ENCODE results near the gene ZNF296.

The ZNF296 gene

DNA sequence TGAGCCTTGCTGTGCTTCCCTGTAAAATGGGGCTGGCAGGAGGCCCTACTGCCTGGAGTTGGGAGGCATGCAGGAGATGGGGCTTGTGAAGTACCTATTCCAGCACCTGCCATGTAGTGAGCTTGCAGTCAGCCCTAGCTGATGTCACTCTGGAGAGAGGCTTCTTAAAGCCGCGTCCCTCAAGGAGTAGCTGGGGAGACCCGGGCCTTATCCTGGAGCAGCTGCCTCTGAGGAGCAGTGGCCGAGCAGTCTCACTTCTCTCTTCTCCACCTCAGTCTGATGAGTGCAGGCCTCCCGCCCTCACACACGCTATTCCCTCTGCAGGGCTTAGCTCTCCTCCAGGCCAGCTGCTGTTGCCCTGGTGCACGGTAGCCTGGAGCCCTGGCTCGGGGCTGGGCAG, 19.4 kb downstream of the ZNF296 start:
- no peak for DNase-seq

DNA sequence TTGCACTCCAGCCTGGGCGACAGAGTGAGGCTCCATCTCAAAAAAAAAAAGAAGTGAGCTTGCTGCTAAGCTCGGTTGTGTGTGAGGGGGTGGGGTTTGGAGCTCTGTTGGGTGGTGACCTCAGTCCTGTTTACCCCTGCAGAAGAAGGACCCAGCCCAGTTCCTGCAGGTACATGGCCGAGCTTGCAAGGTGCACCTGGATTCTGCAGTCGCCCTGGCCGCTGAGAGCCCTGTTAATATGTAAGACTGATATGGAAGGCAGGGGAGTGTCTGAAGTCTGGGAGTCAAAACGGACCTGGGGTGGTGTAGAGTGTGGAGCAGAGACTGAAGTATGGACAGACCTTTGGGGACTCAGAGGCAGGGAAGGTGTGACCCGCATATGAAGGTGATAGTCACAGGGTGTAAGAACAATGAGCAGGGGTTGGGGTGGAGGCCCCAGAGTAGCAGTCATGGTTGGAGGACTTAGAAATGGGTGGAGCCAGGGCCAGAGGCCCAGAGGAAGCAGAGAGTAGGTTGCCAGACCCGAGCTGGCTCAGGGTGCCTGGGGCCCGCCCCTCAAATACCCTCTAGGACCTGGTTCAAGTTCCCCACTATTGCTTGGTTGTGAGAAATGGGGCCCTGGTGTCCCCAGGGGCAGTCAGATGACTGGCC, 24.2 kb downstream of the ZNF296 start:
- no peak for DNase-seq

DNA sequence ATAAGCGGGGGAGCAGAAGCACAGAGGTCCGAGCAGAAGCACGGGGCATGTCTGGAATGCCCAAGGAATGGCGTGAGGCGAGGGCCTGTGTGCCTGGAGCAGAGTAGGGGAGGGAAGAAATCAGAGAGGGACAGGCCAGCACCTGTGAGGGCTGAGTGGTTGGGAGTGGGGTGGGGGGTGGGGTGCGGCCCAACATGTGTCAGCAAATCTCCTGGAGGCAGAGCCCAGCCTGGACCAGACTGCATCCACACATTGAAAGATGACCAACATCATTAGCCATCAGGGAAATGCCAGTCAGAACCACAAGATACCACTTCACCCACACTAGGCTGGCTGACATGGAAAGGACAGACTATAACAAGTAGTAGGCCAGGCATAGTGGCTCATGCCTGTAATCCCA, 26.2 kb downstream of the ZNF296 start:
- DNase-seq: no peak

DNA sequence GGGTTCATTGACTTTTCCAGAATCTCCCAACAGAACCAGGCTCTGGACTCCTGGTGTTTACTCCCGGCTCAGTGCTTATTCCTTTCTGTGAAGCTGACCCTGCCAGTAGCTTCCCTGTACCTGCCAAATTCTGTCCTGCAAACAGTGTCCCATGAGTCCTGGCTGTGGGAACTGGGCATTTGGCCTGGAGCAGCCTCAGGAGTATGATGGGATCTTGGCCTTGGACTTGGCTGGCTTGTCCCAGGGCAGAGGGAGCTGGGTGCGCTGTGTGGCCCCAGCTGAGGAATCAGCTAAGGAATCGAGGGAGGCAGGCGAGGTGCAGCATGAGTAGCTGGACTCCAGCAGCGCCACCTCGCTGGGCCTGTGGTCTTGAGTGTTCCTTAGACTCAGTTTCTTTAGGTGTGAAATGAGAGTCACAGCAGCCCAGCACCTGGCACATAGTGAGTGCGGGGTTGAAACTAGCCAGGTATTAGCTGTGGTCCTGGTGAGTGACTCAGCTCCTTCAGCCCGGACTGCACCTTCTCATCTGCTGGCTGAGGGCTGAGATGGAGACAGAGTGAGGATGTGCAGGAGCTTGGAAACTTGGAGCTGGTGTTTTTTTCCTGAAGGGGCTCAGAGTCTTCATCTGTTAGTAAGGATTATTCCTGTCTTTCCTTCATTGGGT, 27.1 kb downstream of the ZNF296 start:
- no peak for DNase-seq

DNA sequence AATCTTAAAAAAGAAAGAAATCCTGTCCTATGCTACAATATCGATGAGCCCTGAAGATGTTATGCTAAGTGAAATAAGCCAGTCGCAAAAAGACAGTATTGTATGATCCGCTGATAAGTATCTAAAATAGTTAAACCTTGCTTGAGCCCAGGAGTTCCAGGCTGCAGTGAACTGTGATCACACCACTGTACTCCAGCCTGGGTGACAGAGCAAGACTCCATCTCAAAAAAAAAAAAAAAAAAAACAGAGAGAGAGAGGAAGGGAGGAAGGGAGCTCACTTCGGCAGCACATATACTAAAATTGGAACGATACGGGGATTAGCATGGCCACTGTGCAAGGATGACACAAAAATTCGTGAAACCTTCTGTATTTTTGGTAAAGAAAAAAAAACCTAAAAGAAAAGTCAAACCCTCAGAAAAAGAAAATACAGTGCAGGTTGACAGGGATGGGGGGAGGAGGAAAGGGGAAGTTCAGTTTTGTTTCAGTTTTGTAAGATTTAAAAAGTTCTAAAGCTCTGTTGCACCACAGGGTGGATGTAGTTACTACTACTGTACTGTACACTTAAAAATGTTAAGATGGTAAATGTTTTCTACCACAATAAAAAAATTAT, 29.0 kb downstream of the ZNF296 start:
- no peak for DNase-seq

DNA sequence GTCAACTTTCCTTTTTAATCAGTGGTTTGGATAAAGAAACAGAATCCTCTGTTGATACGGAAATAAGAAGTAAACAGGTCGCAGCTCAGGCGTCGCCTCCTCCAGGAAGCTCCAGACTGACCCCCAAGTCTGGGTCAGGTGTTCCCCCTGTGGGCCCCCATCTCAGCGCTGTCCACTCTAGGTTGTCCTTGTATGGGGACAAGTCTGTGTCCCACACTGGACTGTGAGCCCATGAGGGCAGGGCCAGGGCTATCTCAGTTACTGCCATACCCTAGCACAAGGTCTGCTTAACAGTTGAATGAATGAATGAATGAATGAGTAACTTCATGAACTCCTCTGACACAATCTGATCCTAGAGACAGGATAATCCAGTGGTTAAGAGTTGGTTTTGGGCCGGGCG, 29.9 kb downstream of the ZNF296 start:
- DNase-seq: no peak

DNA sequence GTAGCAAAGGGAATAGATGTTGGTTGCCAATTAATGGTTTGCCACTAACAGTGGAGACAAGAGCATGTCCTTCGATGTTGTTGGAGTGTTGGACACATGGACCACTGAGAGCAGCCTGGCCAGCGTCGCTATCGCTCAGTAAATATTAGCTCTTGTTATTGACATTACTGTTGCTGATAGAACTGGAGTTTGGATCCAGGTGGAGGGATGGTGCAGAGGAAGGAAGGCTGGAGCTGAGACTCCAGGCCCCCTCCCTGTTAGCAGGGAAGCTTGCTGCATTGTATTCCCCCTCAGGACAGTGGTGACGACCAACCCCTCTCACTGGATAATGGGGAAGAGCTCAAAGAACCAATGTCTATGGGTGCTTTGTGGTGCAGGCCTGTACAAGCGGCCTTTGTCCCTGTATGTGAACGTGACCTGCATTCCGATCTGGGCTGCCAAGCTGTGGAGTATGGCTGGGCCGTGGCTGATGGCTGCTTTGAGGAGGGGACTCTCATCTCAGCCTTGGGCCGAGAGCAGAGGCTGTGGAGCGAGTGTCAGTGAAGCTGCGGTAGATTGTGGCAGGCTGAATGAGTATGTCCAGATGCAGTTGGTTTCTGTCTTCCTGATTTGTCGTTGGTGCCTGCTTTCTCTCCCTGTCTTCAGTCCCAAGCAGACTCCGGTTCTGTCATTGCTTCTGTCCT, 30.5 kb downstream of the ZNF296 start:
- DNase-seq: no peak

DNA sequence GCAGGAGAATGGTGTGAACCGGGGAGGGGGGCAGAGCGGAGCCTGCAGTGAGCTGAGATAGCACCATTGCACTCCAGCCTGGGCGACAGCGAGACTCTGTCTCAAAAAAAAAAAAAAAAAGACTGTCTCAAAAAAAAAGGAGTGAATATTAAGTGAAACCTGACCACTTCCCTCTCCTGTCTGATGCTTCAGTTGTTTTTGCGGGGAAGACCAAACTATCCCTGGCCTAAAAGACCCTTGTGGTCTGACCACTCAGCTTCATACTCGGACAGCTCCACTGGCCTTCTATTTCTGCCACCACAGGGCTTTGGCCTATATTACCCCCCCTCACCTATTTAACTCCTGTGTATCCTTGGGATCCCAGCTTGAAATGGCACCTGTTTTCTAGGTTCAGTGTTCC, 35.2 kb downstream of the ZNF296 start:
- no peak for DNase-seq

DNA sequence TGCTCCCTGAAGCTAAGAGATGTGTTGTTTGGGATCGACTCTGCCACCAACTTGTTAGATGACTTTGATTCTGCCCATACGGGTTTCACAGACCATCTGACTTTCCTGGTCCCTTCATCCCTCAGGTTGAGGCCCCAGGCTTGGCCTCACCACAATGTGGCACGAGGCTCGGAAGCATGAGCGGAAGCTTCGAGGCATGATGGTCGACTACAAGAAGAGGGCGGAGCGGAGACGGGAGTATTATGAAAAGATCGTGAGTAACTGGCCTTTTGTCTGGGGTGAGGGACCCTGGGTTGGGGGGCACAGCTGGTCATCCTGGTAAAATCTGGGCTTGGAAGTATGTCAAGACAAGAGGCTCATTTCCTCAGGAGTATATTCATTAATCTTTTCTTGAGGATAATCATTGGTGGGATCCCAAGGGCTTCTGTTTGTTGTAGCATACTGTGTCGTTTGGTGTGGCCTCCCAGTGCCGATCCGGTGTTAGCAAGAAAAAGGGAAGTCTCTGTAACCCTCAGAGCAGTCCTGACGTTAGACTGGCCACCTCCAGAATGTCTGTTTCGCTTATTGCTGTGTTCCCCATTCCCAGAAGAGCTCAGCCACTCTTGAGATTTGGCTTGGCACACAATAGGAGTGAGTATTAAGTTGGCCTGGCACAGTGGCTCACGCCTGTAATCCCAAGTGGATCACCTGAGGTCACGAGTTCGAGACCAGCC, 36.1 kb downstream of the ZNF296 start:
- DNase-seq: no peak

DNA sequence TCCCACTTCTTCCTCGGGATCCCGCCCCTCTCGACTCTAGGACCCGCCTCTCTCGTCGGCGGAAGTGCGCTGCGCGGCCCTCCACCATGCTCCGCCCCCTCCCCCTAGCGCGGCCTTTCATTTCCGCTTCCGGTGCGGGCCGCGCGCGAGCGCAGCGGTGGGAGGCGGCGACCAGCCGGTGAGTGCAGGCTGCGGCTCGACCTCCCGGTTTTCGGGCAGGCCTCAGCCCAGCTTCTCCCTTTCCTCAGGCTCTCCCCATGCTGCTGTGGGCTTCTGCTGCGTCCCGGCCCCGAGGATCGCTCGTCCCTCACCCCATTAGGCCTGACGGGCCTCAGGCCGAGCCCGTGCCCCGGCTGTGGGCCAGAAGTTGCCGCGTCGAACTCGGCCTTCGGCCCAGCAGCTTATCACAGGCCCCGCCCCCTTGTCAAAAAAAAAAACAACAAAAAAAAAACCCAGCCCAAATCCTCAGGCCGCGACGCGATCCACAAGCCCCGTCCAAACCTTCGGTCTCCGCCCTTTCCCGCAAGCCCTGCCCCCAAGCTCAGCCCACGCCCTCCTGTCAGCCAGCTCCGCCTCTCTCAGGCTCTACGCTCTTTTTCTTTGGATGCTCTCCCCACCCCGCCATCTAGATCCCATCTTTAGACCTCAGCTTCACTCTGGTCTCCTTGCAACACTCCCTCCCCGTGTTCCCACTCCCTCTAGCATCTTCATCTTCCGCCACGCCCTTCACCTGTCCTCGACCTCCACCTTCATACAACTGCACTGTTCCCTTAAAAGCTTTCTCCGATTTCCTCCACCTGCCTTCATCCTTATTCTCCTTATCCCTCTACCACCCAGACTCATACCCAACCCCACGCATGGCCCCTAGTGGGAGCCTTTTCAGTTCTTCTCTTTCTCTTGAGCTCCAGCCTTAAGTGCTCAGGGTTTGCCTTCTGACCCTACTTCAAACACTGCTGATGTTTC, 37.1 kb downstream of the ZNF296 start, which contains the start of gene CLASRP:
TSS of gene CLASRP (plus strand) at position 115 of the 963 bp plus-strand sequence. CDS start 1,168 bp downstream, outside the sequence.
- DNase-seq: peak; percentile 82

DNA sequence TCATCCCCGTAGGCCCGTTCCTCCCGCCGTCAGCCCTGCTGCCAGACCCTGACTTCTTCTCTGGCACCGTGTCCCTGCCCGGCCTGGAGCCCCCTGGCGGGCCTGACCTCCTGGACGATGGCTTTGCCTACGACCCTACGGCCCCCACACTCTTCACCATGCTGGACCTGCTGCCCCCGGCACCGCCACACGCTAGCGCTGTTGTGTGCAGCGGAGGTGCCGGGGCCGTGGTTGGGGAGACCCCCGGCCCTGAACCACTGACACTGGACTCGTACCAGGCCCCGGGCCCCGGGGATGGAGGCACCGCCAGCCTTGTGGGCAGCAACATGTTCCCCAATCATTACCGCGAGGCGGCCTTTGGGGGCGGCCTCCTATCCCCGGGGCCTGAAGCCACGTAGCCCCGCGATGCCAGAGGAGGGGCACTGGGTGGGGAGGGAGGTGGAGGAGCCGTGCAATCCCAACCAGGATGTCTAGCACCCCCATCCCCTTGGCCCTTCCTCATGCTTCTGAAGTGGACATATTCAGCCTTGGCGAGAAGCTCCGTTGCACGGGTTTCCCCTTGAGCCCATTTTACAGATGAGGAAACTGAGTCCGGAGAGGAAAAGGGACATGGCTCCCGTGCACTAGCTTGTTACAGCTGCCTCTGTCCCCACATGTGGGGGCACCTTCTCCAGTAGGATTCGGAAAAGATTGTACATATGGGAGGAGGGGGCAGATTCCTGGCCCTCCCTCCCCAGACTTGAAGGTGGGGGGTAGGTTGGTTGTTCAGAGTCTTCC, 38.7 kb downstream of the ZNF296 start:
- DNase-seq: no peak

DNA sequence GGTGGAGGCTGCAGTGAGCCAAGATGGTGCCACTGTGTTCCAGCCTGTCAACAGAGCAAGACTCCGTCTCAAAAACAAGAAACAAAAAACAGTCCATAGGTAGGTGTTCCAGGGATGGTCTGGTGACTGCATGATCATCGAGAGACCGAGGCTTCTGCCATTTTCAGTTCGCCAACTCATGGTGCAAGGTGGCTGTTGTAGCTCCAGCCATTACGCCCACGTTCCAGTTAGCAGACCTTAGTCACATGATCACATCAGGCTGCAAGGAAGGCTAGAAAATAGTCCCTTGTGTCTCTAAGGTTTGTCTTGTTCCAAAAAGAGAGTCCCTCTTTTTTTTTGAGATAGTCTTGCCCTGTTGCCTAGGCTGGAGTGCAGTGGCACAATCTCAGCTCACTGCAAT, 40.5 kb downstream of the ZNF296 start:
- DNase-seq: no peak

DNA sequence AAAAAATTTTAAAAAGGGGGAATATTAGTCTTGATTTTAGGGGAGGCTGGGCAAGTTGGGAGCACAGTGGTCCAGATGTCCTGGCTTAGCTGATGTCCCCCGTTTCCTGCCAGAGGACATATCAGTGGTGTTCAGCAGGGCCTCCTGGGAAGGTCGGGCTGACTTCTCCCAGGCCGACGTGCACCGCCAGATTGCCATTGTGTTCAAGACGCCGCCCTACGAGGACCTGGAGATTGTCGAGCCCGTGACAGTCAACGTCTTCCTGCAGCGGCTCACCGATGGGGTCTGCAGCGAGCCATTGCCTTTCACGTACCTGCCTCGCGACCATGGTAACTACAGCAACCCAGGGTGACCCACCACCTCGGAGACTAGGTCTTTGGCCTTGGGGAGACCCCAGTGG, 43.9 kb downstream of the ZNF296 start:
- no peak for DNase-seq

DNA sequence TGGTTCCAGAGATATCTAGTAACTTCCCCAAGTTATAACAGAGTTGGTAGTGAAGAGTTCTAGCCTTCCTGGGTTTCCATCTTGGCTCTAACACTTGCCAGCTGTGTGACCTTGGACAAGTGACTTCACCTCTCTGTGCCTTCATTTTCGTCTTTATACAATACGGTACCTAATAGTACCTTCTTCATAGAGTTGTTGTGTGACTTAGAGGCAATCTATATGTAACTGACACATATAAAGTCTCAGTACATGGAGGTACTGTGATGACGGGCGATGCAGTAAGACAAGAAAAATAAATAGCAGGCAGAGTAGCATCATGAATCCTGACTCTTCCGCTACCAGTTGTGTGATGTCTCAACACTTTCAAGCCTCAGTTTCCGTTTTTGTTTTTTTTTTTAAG, 45.5 kb downstream of the ZNF296 start:
- DNase-seq: no peak

DNA sequence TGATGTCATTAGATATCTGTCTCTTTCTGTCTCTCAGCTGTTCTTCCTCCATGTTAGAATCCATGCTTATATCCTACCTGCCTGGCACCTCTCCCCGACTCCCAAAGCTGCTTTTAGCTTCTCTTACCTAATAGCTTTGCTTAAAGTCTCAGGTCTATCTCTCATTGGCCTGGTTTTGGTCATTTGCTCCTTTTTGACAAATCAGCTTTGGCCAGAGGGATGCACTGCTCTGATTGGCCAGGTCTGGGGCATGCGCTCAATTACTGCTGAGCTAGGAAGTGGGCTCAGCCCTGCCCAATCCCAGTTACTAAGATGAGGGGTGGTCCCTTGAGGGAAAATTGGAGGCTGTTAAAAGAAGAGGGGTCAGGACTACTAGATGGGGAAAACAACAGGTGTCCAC, 48.9 kb downstream of the ZNF296 start:
- DNase-seq: no peak

DNA sequence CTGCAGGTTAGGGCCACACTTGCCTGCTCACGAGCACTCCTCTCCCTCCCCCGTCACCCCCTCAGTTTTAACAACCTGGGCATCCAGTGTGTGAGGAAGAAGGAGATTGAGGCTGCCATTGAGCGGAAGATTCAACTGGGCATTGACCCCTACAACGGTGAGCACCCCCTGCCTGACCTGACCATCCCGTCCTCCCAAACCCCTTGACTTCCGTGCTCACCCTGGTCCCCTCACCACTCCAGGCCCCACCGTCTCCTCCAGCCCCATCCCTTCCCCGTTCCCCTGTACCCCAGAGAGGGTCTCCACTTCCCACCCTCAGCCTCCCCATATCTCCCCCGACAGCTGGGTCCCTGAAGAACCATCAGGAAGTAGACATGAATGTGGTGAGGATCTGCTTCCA, 51.0 kb downstream of the ZNF296 start:
- no peak for DNase-seq

DNA sequence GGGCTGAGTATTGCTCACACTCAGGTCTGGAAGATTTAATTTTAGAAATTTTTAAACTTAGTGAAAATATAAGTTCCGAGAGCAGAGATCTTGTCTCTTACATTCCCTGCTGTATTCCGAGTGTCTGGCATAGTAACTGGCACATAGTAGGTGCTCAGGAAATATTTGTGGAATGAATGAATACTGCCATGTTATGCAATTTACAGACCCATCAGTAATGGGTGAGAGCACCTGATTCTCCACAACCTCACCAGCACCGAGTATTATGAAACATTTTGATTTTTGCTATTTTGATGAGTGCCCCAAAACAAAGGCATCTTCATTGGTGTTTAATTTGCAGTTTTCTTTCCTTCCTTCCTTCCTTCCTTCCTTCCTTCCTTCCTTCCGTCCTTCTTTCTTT, 53.2 kb downstream of the ZNF296 start:
- no peak for DNase-seq

DNA sequence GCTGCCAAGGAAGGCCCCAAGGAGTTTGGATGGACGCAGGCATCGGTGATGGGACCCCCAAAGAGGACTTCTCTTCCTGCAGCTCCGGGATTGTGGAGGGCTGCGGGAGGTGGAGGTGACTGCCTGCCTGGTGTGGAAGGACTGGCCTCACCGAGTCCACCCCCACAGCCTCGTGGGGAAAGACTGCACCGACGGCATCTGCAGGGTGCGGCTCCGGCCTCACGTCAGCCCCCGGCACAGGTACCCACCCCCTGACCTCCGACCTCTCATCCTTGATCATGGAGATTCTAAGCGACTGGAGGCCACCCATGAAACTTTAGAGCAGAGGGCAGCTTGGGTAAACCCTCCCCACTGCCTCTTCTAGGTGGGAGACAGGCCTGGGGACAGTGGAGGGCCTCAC, 54.3 kb downstream of the ZNF296 start:
- no peak for DNase-seq
